T-helper 2 cell (primary cell): ENCODE data around the gene DYNLT4.
"Not testable (repeated sequence)": the region's sequence is repeated elsewhere in the genome, so short reads cannot be mapped to it uniquely, and the experiment has no call there.

ENCODE experiments used
- DNase-seq, 5 experiments: peaks; one replicate each; pipeline versions ENCODE4 v3.0.0 to v3.0.0-alpha.2; 2012 to 2022

DYNLT4 gene

GRCh38 chr1:44788120-44788860, 18.9 kb downstream of the DYNLT4 start, which contains the start of gene BEST4:
TSS of gene BEST4 (minus strand) at chr1:44788170. CDS start at chr1:44787705, 465 bp downstream.
- no peak for DNase-seq

- no peak for DNase-seq
Measured at GRCh38 chr1:44787506-44787905, 19.6 kb downstream of the DYNLT4 start.

- DNase-seq, result no peak
Measured at GRCh38 chr1:44786841-44787426, 20.2 kb downstream of the DYNLT4 start.

- DNase-seq, result peak; percentile 61 to 75 (median 68)
Measured at GRCh38 chr1:44786138-44786840, 20.9 kb downstream of the DYNLT4 start.

GRCh38 chr1:44785501-44786137, 21.5 kb downstream of the DYNLT4 start:
- no peak for DNase-seq

- no peak for DNase-seq
Measured at GRCh38 chr1:44785029-44785380, 22.1 kb downstream of the DYNLT4 start.

- DNase-seq, result peak in 2 of 5 experiments; percentile 26 to 62
Measured at GRCh38 chr1:44784094-44785028, 22.8 kb downstream of the DYNLT4 start.

GRCh38 chr1:44783697-44784093, 23.5 kb downstream of the DYNLT4 start:
- no peak for DNase-seq

- DNase-seq, result no peak
Measured at GRCh38 chr1:44780583-44781121, 26.5 kb downstream of the DYNLT4 start.

- no peak for DNase-seq
Measured at GRCh38 chr1:44778705-44779576, 28.2 kb downstream of the DYNLT4 start.

GRCh38 chr1:44777969-44778635, 29.0 kb downstream of the DYNLT4 start:
- DNase-seq, result no peak

- no peak for DNase-seq
Measured at GRCh38 chr1:44777547-44777946, 29.6 kb downstream of the DYNLT4 start.

GRCh38 chr1:44776730-44777068, 30.5 kb downstream of the DYNLT4 start:
- no peak for DNase-seq

- peak in 2 of 5 experiments; percentile 25 to 56 for DNase-seq
Measured at GRCh38 chr1:44775930-44776729, 31.0 kb downstream of the DYNLT4 start.

GRCh38 chr1:44775078-44775929, 31.8 kb downstream of the DYNLT4 start, which contains the start of gene RPS8:
TSS of gene RPS8 (plus strand) at chr1:44775540. CDS start at chr1:44775597, 57 bp downstream.
- peak; percentile 61 to 96 (median 83) for DNase-seq

GRCh38 chr1:44766421-44766820, 40.7 kb downstream of the DYNLT4 start:
- DNase-seq, result not testable (repeated sequence)

- DNase-seq, result no peak
Measured at GRCh38 chr1:44760876-44761275, 46.3 kb downstream of the DYNLT4 start.

GRCh38 chr1:44759077-44759476, 48.1 kb downstream of the DYNLT4 start:
- no peak for DNase-seq
